HCT116 (cell line): ENCODE results near the gene TCERG1L. TPM values are rescaled to one million over a fixed set of nuclear protein-coding genes. Genes with fewer than 3 reads are reported as not detected.

Experiments used
- ATAC-seq: fragments of 200-7000 bp; cut with Tn5 transposase; 2 replicates; pipeline ENCODE4 v1.9.1; 2020; ENCODE audit warnings: mild to moderate bottlenecking, moderate library complexity
- BruUV-seq: library from RNA; stranded (reverse); fragments of 400-500 nt; replicated peaks from 2 replicates; lab custom pipeline; 2021; lab: Mats Ljungman, UMichigan
- CTCF ChIA-PET: fragments of 300-600 bp; sonication (Branson Sonifier 250); formaldehyde crosslinking; loops from one replicate; lab custom pipeline; 2021; ENCODE audit warnings: antibody characterized with exemption; lab: Charles Lee
- POLR2A ChIA-PET: fragments of 300-600, 350-600 bp; sonication (Branson Sonifier 250); formaldehyde crosslinking; loops from one replicate; lab custom pipeline; 2021; ENCODE audit warnings: antibody characterized with exemption; lab: Charles Lee
- RAD21 ChIA-PET, 2 experiments: fragments of 300-600 bp; sonication (Branson Sonifier 250); formaldehyde crosslinking; loops; one replicate each; lab custom pipeline; 2023; ENCODE audit warnings: low total read pairs in 2 of 2; ENCODE audit not compliant: uncharacterized antibody in 2 of 2, unreplicated experiment in 2 of 2, low non-redundant PET in 1 of 2; lab: Charles Lee
- DNase-seq: peaks from one replicate; pipeline ENCODE4 v3.0.0-alpha.2; 2010; ENCODE audit warnings: low read depth, low spot score
- H2AFZ ChIP-seq: fragments of 200-600 bp; shearing (Covaris generic), sonication (generic); 2 replicates; pipeline ENCODE4 v1.6.1; 2017; ENCODE audit warnings: low read depth, mixed run types, mixed read lengths, antibody characterized with exemption, low read length; ENCODE audit not compliant: poor library complexity, severe bottlenecking
- H3K27ac ChIP-seq: 2 replicates; pipeline ENCODE4 v1.5.1; 2012; ENCODE audit warnings: low read depth, low read length
- H3K27me3 ChIP-seq: fragments of 200-600 bp; sonication (generic); 2 replicates; pipeline ENCODE4 v1.6.1; 2016; ENCODE audit warnings: mixed run types, low read length, mixed read lengths; ENCODE audit not compliant: insufficient read depth
- H3K36me3 ChIP-seq, 2 experiments: fragments of 200-500 bp in 1 of 2; fragments of 200-600 bp in 1 of 2; sonication (Bioruptor generic) in 1 of 2; sonication (generic) in 1 of 2; 2 replicates each; pipeline versions ENCODE4 v1.5.1 to v1.6.1; 2014 to 2016; ENCODE audit warnings: low read length in 2 of 2, inconsistent platforms in 1 of 2, mixed read lengths in 1 of 2, mixed run types in 1 of 2; ENCODE audit not compliant: insufficient read depth in 2 of 2, control insufficient read depth in 1 of 2
- H3K4me1 ChIP-seq, 2 experiments: fragments of 200-600 bp in 1 of 2; sonication (generic) in 1 of 2; 2 replicates each; pipeline versions ENCODE4 v1.5.1 to v1.6.1; 2012 to 2017; ENCODE audit warnings: low read length in 2 of 2, inconsistent platforms in 1 of 2, mild to moderate bottlenecking in 1 of 2, mixed read lengths in 1 of 2, mixed run types in 1 of 2, moderate library complexity in 1 of 2; ENCODE audit not compliant: insufficient read depth in 2 of 2, control insufficient read depth in 1 of 2
- H3K4me2 ChIP-seq: fragments of 200-600 bp; sonication (generic); 2 replicates; pipeline ENCODE4 v1.6.1; 2017; ENCODE audit warnings: mixed run types, low read length, mixed read lengths
- H3K4me3 ChIP-seq, 2 experiments: fragments of 200-600 bp in 1 of 2; sonication (generic) in 1 of 2; replicated peaks in 1 of 2; 2 replicates each; pipeline ENCODE4 v1.5.1; 2011 to 2016; ENCODE audit warnings: low read length in 2 of 2, control low read depth in 1 of 2, low read depth in 1 of 2, mild to moderate bottlenecking in 1 of 2, mixed read lengths in 1 of 2, mixed run types in 1 of 2
- H3K79me2 ChIP-seq: fragments of 200-600 bp; sonication (generic); 2 replicates; pipeline ENCODE4 v1.6.1; 2017; ENCODE audit warnings: mild to moderate bottlenecking, mixed run types, low read length, moderate library complexity, mixed read lengths; ENCODE audit not compliant: insufficient read depth
- H3K9ac ChIP-seq: fragments of 200-600 bp; sonication (generic); 2 replicates; pipeline ENCODE4 v1.6.1; 2016; ENCODE audit warnings: low read length, mixed read lengths
- H3K9me2 ChIP-seq: fragments of 200-600 bp; sonication (generic), shearing (Covaris generic); 2 replicates; pipeline ENCODE4 v1.6.1; 2017; ENCODE audit warnings: mixed run types, mild to moderate bottlenecking, moderate library complexity; ENCODE audit not compliant: insufficient read depth
- H3K9me3 ChIP-seq, 2 experiments: fragments of 200-500 bp in 1 of 2; fragments of 200-600 bp in 1 of 2; sonication (Bioruptor generic) in 1 of 2; sonication (generic) in 1 of 2; 2 replicates each; pipeline ENCODE4 v1.6.1; 2014 to 2017; ENCODE audit warnings: low read length in 2 of 2, mixed read lengths in 2 of 2, inconsistent platforms in 1 of 2, low read depth in 1 of 2, mild to moderate bottlenecking in 1 of 2, mixed run types in 1 of 2, moderate library complexity in 1 of 2; ENCODE audit not compliant: control insufficient read depth in 1 of 2, insufficient read depth in 1 of 2
- H4K20me1 ChIP-seq: fragments of 200-600 bp; sonication (generic), shearing (Covaris generic); 2 replicates; pipeline ENCODE4 v1.6.1; 2017; ENCODE audit warnings: mixed run types, mild to moderate bottlenecking, moderate library complexity; ENCODE audit not compliant: insufficient read depth
- CBX3 ChIP-seq: IDR thresholded peaks from 2 replicates; pipeline ENCODE4 v1.6.1; 2012; ENCODE audit warnings: low read depth
- CEBPB ChIP-seq: IDR thresholded peaks from 2 replicates; pipeline ENCODE4 v1.6.1; 2012; ENCODE audit warnings: low read depth
- CTCF ChIP-seq, 3 experiments: fragments of 200-600 bp in 1 of 3; sonication (generic) in 1 of 3; IDR thresholded peaks in 2 of 3; conservative IDR thresholded peaks in 1 of 3; 2 replicates each; pipeline ENCODE4 v1.5.1; 2012 to 2017; ENCODE audit warnings: low read depth in 2 of 3, low read length in 2 of 3, antibody characterized with exemption in 1 of 3, borderline replicate concordance in 1 of 3, control low read depth in 1 of 3, mild to moderate bottlenecking in 1 of 3, mixed read lengths in 1 of 3, mixed run types in 1 of 3, moderate library complexity in 1 of 3; ENCODE audit not compliant: insufficient read depth in 1 of 3
- ELF1 ChIP-seq: IDR thresholded peaks from 2 replicates; pipeline ENCODE4 v1.6.1; 2012; ENCODE audit warnings: low read depth, borderline replicate concordance
- EZH2 ChIP-seq: fragments of 200-600 bp; sonication (generic); IDR thresholded peaks from 2 replicates; pipeline ENCODE4 v1.6.1; 2017; ENCODE audit warnings: antibody characterized with exemption, mixed run types
- EZH2phosphoT487 ChIP-seq: fragments of 200-600 bp; IDR thresholded peaks from 2 replicates; pipeline ENCODE4 v1.6.1; 2018; ENCODE audit warnings: antibody characterized with exemption, borderline replicate concordance
- POLR2A ChIP-seq: IDR thresholded peaks from 2 replicates; pipeline ENCODE4 v1.7.0; 2011; ENCODE audit warnings: borderline replicate concordance; ENCODE audit not compliant: insufficient read depth, insufficient read length; ENCODE audit errors: extremely low read depth
- POLR2AphosphoS5 ChIP-seq: IDR thresholded peaks from 2 replicates; pipeline ENCODE4 v1.6.1; 2011; ENCODE audit warnings: mild to moderate bottlenecking, low read depth, low read length, moderate library complexity
- RAD21 ChIP-seq: IDR thresholded peaks from 2 replicates; pipeline ENCODE4 v1.6.1; 2012; ENCODE audit warnings: low read depth, mild to moderate bottlenecking
- SIN3A ChIP-seq: IDR thresholded peaks from 2 replicates; pipeline ENCODE4 v1.6.1; 2012; ENCODE audit warnings: low read depth
- ZBTB33 ChIP-seq: IDR thresholded peaks from 2 replicates; pipeline ENCODE4 v1.6.1; 2011; ENCODE audit warnings: mild to moderate bottlenecking, low read length, moderate library complexity; ENCODE audit not compliant: insufficient replicate concordance; ENCODE audit errors: extremely low read depth
- ZFX ChIP-seq: fragments of 450-650 bp; IDR thresholded peaks from 2 replicates; pipeline ENCODE4 v1.6.1; 2017
- ZNF274 ChIP-seq: fragments of 200-500 bp; sonication (Bioruptor generic); IDR thresholded peaks from 2 replicates; pipeline ENCODE4 v1.6.1; 2014; ENCODE audit warnings: mild to moderate bottlenecking, low read depth, low read length, inconsistent platforms
- intact Hi-C: fragments of 100-400 bp; cut with micrococcal nuclease; formaldehyde crosslinking; loops from 2 replicates; pipeline ENCODE4 v1.10.0; 2022
- total RNA-seq: library from RNA; stranded (reverse); gene quantifications from one replicate; pipeline ENCODE4 v1.2.1, GENCODE V29; 2021; ENCODE audit not compliant: unreplicated experiment
- TF ChIP-seq, protein P1 (sequence below): IDR thresholded peaks from 2 replicates; pipeline ENCODE4 v1.6.1; 2012; ENCODE audit warnings: low read depth
- TF ChIP-seq, protein P2 (sequence below): IDR thresholded peaks from 2 replicates; pipeline ENCODE4 v1.6.1; 2012

Gene TCERG1L
- total RNA-seq, 1 experiment from 2014 or later, result not detected

DNA sequence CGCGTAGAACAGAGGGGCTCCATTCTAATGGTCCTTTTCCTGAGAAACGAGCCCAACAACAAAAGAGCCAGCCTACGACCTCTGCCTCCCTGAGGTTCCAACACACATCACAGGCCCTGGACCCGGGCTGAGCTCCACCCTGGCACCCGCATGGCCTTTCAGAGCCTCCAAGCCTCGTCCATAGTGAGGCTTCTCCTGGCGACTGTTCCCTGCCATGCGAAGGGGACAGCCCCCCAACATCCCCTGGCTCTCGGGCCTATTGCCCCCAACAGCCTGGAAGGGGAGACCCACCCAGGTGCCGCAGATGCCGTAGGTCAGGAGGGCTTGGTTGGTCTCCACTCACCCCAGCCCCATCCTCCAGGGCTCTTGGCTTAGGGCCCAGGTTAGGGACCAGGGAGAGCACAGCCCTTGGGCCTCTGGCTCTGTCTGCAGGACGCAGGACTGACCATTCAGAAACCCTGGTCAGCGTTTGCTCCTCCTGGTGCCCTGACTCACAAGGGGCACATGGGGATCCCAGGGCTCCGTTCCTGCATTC is 91.5 kb downstream of the TCERG1L start (continued):
- TF ChIP-seq ZBTB33 (no peak), CBX3 (no peak), SIN3A (no peak), ZNF274 (no peak), POLR2A (no peak)

DNA sequence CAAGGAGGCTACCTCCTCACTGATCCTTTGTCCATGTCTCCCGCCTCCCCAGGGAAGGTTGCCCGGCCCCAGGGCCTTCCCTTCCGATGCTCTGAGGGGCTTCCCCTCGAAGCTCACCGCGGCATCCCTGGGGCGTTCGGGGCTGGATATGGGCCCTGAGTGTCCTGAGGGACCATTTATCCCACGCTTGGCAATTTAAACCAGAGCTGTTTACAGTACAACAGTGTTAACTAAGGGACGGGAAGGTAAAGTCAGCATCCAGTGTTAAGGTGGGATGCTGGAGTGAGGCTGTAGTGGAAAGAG is 92.0 kb downstream of the TCERG1L start:
- intact Hi-C loops, result no loop called here
- DNase-seq (no peak), ATAC-seq (no peak)
- Histone ChIP-seq H3K4me1 (no peaks in the 10 kb centered on the region), H2AFZ (no peak overlapping the region), H4K20me1 (no peaks in the 10 kb centered on the region), H3K36me3 (no peaks in the 10 kb centered on the region), H3K27me3 (no peaks in the 10 kb centered on the region), H3K9ac (no peak overlapping the region), H3K9me3 (no peaks in the 10 kb centered on the region), H3K79me2 (no peaks in the 10 kb centered on the region), H3K27ac (no peak overlapping the region), H3K4me2 (no peak overlapping the region), H3K9me2 (no peaks in the 10 kb centered on the region), H3K4me3 (no peak overlapping the region)
- CTCF ChIA-PET, result no interaction called here
- POLR2A ChIA-PET, result no interaction called here
- BruUV-seq, result no TSS peak
- RAD21 ChIA-PET, result no interaction called here
- TF ChIP-seq ZFX, result no peak
- TF ChIP-seq RAD21, result no peak
- no peak for TF ChIP-seq CTCF (IDR thresholded peaks at IDR 0.05 in 2 of 3, conservative IDR thresholded peaks at IDR 0.05 in 1 of 3; ENCODE audit: borderline replicate concordance in 1 of 3, insufficient read depth in 1 of 3, low read depth in 2 of 3, low read length in 2 of 3)
- TF ChIP-seq, protein P1, sequence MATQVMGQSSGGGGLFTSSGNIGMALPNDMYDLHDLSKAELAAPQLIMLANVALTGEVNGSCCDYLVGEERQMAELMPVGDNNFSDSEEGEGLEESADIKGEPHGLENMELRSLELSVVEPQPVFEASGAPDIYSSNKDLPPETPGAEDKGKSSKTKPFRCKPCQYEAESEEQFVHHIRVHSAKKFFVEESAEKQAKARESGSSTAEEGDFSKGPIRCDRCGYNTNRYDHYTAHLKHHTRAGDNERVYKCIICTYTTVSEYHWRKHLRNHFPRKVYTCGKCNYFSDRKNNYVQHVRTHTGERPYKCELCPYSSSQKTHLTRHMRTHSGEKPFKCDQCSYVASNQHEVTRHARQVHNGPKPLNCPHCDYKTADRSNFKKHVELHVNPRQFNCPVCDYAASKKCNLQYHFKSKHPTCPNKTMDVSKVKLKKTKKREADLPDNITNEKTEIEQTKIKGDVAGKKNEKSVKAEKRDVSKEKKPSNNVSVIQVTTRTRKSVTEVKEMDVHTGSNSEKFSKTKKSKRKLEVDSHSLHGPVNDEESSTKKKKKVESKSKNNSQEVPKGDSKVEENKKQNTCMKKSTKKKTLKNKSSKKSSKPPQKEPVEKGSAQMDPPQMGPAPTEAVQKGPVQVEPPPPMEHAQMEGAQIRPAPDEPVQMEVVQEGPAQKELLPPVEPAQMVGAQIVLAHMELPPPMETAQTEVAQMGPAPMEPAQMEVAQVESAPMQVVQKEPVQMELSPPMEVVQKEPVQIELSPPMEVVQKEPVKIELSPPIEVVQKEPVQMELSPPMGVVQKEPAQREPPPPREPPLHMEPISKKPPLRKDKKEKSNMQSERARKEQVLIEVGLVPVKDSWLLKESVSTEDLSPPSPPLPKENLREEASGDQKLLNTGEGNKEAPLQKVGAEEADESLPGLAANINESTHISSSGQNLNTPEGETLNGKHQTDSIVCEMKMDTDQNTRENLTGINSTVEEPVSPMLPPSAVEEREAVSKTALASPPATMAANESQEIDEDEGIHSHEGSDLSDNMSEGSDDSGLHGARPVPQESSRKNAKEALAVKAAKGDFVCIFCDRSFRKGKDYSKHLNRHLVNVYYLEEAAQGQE, result no peak
- TF ChIP-seq ZBTB33, result no peak
- no peak for TF ChIP-seq POLR2A
- no peak for TF ChIP-seq EZH2phosphoT487
- TF ChIP-seq EZH2, result no peak
- TF ChIP-seq ZNF274, result no peak
- TF ChIP-seq, protein P2, sequence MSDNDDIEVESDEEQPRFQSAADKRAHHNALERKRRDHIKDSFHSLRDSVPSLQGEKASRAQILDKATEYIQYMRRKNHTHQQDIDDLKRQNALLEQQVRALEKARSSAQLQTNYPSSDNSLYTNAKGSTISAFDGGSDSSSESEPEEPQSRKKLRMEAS, result no peak
- no peak for TF ChIP-seq CEBPB
- no peak for TF ChIP-seq SIN3A
- TF ChIP-seq POLR2AphosphoS5, result no peak
- TF ChIP-seq ELF1, result no peak
